IMR-90 (cell line): ENCODE measurements around the gene COMMD8. TPM values are rescaled to one million over a fixed set of nuclear protein-coding genes. Genes with fewer than 3 reads are reported as not detected.

Source experiments
- ATAC-seq: fragments of 200-7000 bp; cut with Tn5 transposase; 2 replicates; pipeline ENCODE4 v1.9.1; 2020; ENCODE audit warnings: low read depth, mild to moderate bottlenecking, moderate library complexity
- BruUV-seq: library from RNA; stranded (reverse); fragments of 400-500 nt; replicated peaks from 2 replicates; lab custom pipeline; 2021; lab: Mats Ljungman, UMichigan
- CTCF ChIA-PET: fragments of 300-600 bp; formaldehyde crosslinking; extraction: SDS; loops from one replicate; lab custom pipeline; 2021; ENCODE audit warnings: antibody characterized with exemption; lab: Yijun Ruan, JAX
- POLR2A ChIA-PET: fragments of 300-600 bp; sonication (Branson Sonifier 250); formaldehyde crosslinking; loops from one replicate; lab custom pipeline; 2022; ENCODE audit warnings: antibody characterized with exemption; ENCODE audit not compliant: unreplicated experiment; lab: Charles Lee
- DNase-seq: peaks from one replicate; pipeline ENCODE4 v3.0.0; 2013
- H2AFZ ChIP-seq: replicated peaks from 2 replicates; pipeline ENCODE3; 2013; ENCODE audit warnings: low read length, mild to moderate bottlenecking; ENCODE audit not compliant: poor library complexity
- H2AK5ac ChIP-seq: 2 replicates; pipeline ENCODE4 v1.6.1; 2013; ENCODE audit warnings: low read depth, low read length, inconsistent platforms
- H2AK9ac ChIP-seq: replicated peaks from 2 replicates; pipeline ENCODE3; 2013; ENCODE audit warnings: mild to moderate bottlenecking, low read depth, low read length, moderate library complexity; ENCODE audit not compliant: poor library complexity
- H2BK120ac ChIP-seq: 2 replicates; pipeline ENCODE4 v1.6.1; 2013; ENCODE audit warnings: low read depth, low read length, inconsistent platforms
- H2BK15ac ChIP-seq: 3 replicates; pipeline ENCODE4 v1.6.1; 2013; ENCODE audit warnings: low read depth, low read length, inconsistent platforms
- H2BK20ac ChIP-seq: 2 replicates; pipeline ENCODE4 v1.6.1; 2013; ENCODE audit warnings: low read depth, mild to moderate bottlenecking, inconsistent platforms, low read length, moderate library complexity
- H2BK5ac ChIP-seq: 2 replicates; pipeline ENCODE4 v1.6.1; 2013; ENCODE audit warnings: mild to moderate bottlenecking, low read depth, low read length, inconsistent platforms; ENCODE audit not compliant: poor library complexity, severe bottlenecking
- H3K14ac ChIP-seq: replicated peaks from 2 replicates; pipeline ENCODE4 v1.6.1; 2013; ENCODE audit warnings: low read depth, low read length, inconsistent platforms
- H3K18ac ChIP-seq: 2 replicates; pipeline ENCODE4 v1.6.1; 2013; ENCODE audit warnings: low read depth, low read length, control low read depth
- H3K23ac ChIP-seq: 2 replicates; pipeline ENCODE4 v1.6.1; 2013; ENCODE audit warnings: low read depth, low read length, inconsistent platforms
- H3K27ac ChIP-seq: 2 replicates; pipeline ENCODE4 v1.5.1; 2013; ENCODE audit warnings: mild to moderate bottlenecking, control low read depth, low read length; ENCODE audit not compliant: insufficient read depth
- H3K27me3 ChIP-seq: 2 replicates; pipeline ENCODE4 v1.6.1; 2013; ENCODE audit warnings: low read length; ENCODE audit not compliant: control insufficient read depth, insufficient read depth
- H3K36me3 ChIP-seq: 2 replicates; pipeline ENCODE4 v1.6.1; 2013; ENCODE audit warnings: low read length, mixed read lengths; ENCODE audit not compliant: control insufficient read depth, insufficient read depth
- H3K4ac ChIP-seq: 2 replicates; pipeline ENCODE4 v1.6.1; 2013; ENCODE audit warnings: low read depth, low read length, inconsistent platforms
- H3K4me1 ChIP-seq: 2 replicates; pipeline ENCODE4 v1.6.1; 2013; ENCODE audit warnings: low read length, mixed read lengths; ENCODE audit not compliant: control insufficient read depth, insufficient read depth
- H3K4me2 ChIP-seq: 2 replicates; pipeline ENCODE4 v1.6.1; 2013; ENCODE audit warnings: low read depth, mild to moderate bottlenecking, control low read depth, low read length, moderate library complexity
- H3K4me3 ChIP-seq: 2 replicates; pipeline ENCODE4 v1.5.1; 2013; ENCODE audit warnings: low read depth, mild to moderate bottlenecking, control low read depth, low read length, moderate library complexity; ENCODE audit not compliant: insufficient read depth
- H3K56ac ChIP-seq: 2 replicates; pipeline ENCODE4 v1.6.1; 2013; ENCODE audit warnings: low read length, inconsistent platforms; ENCODE audit not compliant: insufficient read depth; ENCODE audit errors: extremely low read depth
- H3K79me1 ChIP-seq, 2 experiments: 2 replicates each; pipeline ENCODE4 v1.6.1; 2013; ENCODE audit warnings: low read length in 2 of 2, inconsistent platforms in 1 of 2, low read depth in 1 of 2
- H3K9ac ChIP-seq: 2 replicates; pipeline ENCODE4 v1.6.1; 2013; ENCODE audit warnings: low read depth, low read length, control low read depth
- H3K9me1 ChIP-seq: 2 replicates; pipeline ENCODE4 v1.6.1; 2013; ENCODE audit warnings: low read length, inconsistent platforms; ENCODE audit not compliant: insufficient read depth
- H3K9me3 ChIP-seq: 2 replicates; pipeline ENCODE4 v1.6.1; 2013; ENCODE audit warnings: low read length; ENCODE audit not compliant: control insufficient read depth, insufficient read depth
- H4K20me1 ChIP-seq: 2 replicates; pipeline ENCODE4 v1.6.1; 2013; ENCODE audit warnings: low read length, inconsistent platforms; ENCODE audit not compliant: insufficient read depth
- H4K5ac ChIP-seq: 2 replicates; pipeline ENCODE4 v1.6.1; 2013; ENCODE audit warnings: mild to moderate bottlenecking, low read depth, low read length, control low read depth
- H4K8ac ChIP-seq, 2 experiments: 2 replicates each; pipeline ENCODE4 v1.6.1; 2013; ENCODE audit warnings: low read depth in 2 of 2, low read length in 2 of 2, control low read depth in 1 of 2, inconsistent platforms in 1 of 2
- H4K91ac ChIP-seq: 2 replicates; pipeline ENCODE4 v1.6.1; 2013; ENCODE audit warnings: low read depth, low read length, inconsistent platforms; ENCODE audit not compliant: insufficient read depth
- CEBPB ChIP-seq: IDR thresholded peaks from 2 replicates; pipeline ENCODE4 v1.6.1; 2012; ENCODE audit warnings: low read depth, low read length, improper control_type of control experiment
- CHD1 ChIP-seq: IDR thresholded peaks from 2 replicates; pipeline ENCODE4 v1.6.1; 2012; ENCODE audit warnings: low read depth, low read length, improper control_type of control experiment
- CTCF ChIP-seq: conservative IDR thresholded peaks from 2 replicates; pipeline ENCODE4 v1.5.1; 2012; ENCODE audit warnings: mild to moderate bottlenecking, low read depth, low read length, improper control_type of control experiment
- FOS ChIP-seq: fragments of 150-350 bp; IDR thresholded peaks from 2 replicates; pipeline ENCODE4 v1.6.1; 2016; ENCODE audit warnings: low read depth, low read length
- NFE2L2 ChIP-seq: fragments of 150-350 bp; IDR thresholded peaks from 2 replicates; pipeline ENCODE4 v1.6.1; 2016; ENCODE audit warnings: low read depth, mild to moderate bottlenecking, low read length
- RAD21 ChIP-seq: IDR thresholded peaks from 2 replicates; pipeline ENCODE4 v1.6.1; 2012; ENCODE audit warnings: low read length, improper control_type of control experiment
- RCOR1 ChIP-seq: IDR thresholded peaks from 2 replicates; pipeline ENCODE4 v1.6.1; 2012; ENCODE audit warnings: mild to moderate bottlenecking, low read length, improper control_type of control experiment; ENCODE audit not compliant: insufficient replicate concordance
- SMC3 ChIP-seq: fragments of 150-350 bp; IDR thresholded peaks from 2 replicates; pipeline ENCODE4 v1.6.1; 2016; ENCODE audit warnings: low read depth, mild to moderate bottlenecking, antibody characterized with exemption, low read length, moderate library complexity
- WGBS, 2 experiments: methylation state at CpG; one replicate each; pipeline versions ENCODE4 v1.1.5 to v1.1.7; 2013; ENCODE audit warnings: missing lambda C conversion rate in 2 of 2; ENCODE audit not compliant: insufficient read length in 1 of 2; ENCODE audit errors: extremely low coverage in 2 of 2; 5-methylcytosine and 5-hydroxymethylcytosine counted together
- dilution Hi-C: fragments of 300-500 bp; cut with HindIII; formaldehyde crosslinking; loops from one replicate; pipeline ENCODE4 v1.14.3; 2018; ENCODE audit warnings: low sequenced_read_pairs; ENCODE audit not compliant: unreplicated experiment
- in situ Hi-C: fragments of 300-500 bp; cut with MboI; formaldehyde crosslinking; loops from 3 replicates; pipeline ENCODE4 v1.14.3; 2019; ENCODE audit warnings: low sequenced_read_pairs, inconsistent platforms, mixed read lengths
- intact Hi-C: fragments of 100-400 bp; cut with micrococcal nuclease; formaldehyde crosslinking; loops from 2 replicates; pipeline ENCODE4 v1.10.0; 2022
- polyA plus RNA-seq, 3 experiments: library from polyadenylated mRNA; depleted of rRNA; stranded (reverse); fragments of >200 nt; gene quantifications; 2 replicates each; pipeline ENCODE4 v1.2.3, GENCODE V29; 2012; ENCODE audit warnings: low replicate concordance in 1 of 3
- total RNA-seq: library from RNA; depleted of rRNA; stranded (reverse); fragments of >200 nt; gene quantifications from 2 replicates; pipeline ENCODE4 v1.2.3, GENCODE V29; 2012

The COMMD8 gene
- total and polyA plus RNA-seq, 2 of the 4 experiments (the other 2 are of a cell fraction) = 12.5 to 12.6 TPM

GRCh38 chr4:47510506-47511143, 47.1 kb upstream of the COMMD8 start:
- H4K5ac ChIP-seq = peak overlapping the region; percentile 61; the same call in 1 of the 2 replicates
- peak overlapping the region; percentile 52; the same call in 1 of the 2 replicates for H2BK120ac ChIP-seq
- H3K9me1 ChIP-seq = peaks cover 3% of the 10 kb centered on the region; the same call in 1 of the 2 replicates
- H3K14ac ChIP-seq = 0 out of 2 replicates have a peak overlapping the region, but pooled peaks have one; percentile 39
- dilution Hi-C loops (no loop called here), intact Hi-C loops (loop anchor here (10.0 kb wide), 1 partner anchor 54 kb away; no protein-coding TSS in a partner anchor), in situ Hi-C loops (no loop called here)
- WGBS, 2 experiments = no CpG with 5 or more reads among the region's 2 CpGs
- peak overlapping the region in 1 of 2 experiments; percentile 47; a peak in 1 of 4 replicates for H4K8ac ChIP-seq
- H3K23ac ChIP-seq = no peak overlapping the region
- 0 out of 2 replicates have a peak overlapping the region, but pooled peaks have one; percentile 27 for H2BK20ac ChIP-seq
- DNase-seq (peak; percentile 43), ATAC-seq (peak; percentile 62)
- no peaks in the 10 kb centered on the region for H3K9me3 ChIP-seq
- ChIA-PET CTCF (interaction anchor here (0.7 to 2.2 kb wide), 4 partner anchors 9 to 663 kb away, joined by 3 to 7 read pairs (median 4); no protein-coding TSS in a partner anchor), POLR2A (no interaction called here)
- H2BK5ac ChIP-seq = peak overlapping the region; percentile 35
- H3K4ac ChIP-seq = peak overlapping the region; percentile 31; the same call in 1 of the 2 replicates
- no peak overlapping the region for H2BK15ac ChIP-seq
- H2AK5ac ChIP-seq = no peak overlapping the region
- H3K27ac ChIP-seq = no peak overlapping the region
- H3K4me1 ChIP-seq = peaks cover 10% of the 10 kb centered on the region; the same call in 1 of the 2 replicates
- no peak overlapping the region for H3K4me3 ChIP-seq
- H3K56ac ChIP-seq = no peak overlapping the region
- H3K18ac ChIP-seq = peak overlapping the region; percentile 89; the same call in 1 of the 2 replicates
- peaks cover 24 to 50% of the 10 kb centered on the region in 2 experiments for H3K79me1 ChIP-seq
- no peaks in the 10 kb centered on the region for H4K20me1 ChIP-seq
- no peak overlapping the region for H2AK9ac ChIP-seq
- H3K4me2 ChIP-seq = peak overlapping the region; percentile 69; the same call in 1 of the 2 replicates
- no peaks in the 10 kb centered on the region for H3K27me3 ChIP-seq
- no peak for TF ChIP-seq FOS
- no peak for TF ChIP-seq CHD1
- peak; percentile 27; the same call in 1 of the 2 replicates for TF ChIP-seq SMC3
- no peak for TF ChIP-seq NFE2L2
- peak; percentile 13; the same call in 1 of the 2 replicates for TF ChIP-seq RAD21
- no peak for TF ChIP-seq RCOR1
- TF ChIP-seq CTCF = peak; percentile 41
- no peak for TF ChIP-seq CEBPB
- peaks cover 13% of the 10 kb centered on the region for H3K36me3 ChIP-seq
- 0 out of 2 replicates have a peak overlapping the region, but pooled peaks have one; percentile 31 for H3K9ac ChIP-seq
- no peak overlapping the region for H2AFZ ChIP-seq
- H4K91ac ChIP-seq = no peak overlapping the region
- BruUV-seq = no TSS peak
